A549 (cell line): ENCODE results near the gene RYR1.

Experiments used
- CTCF ChIP-seq: fragments of >200 bp; sonication (Bioruptor Twin); formaldehyde crosslinking; IDR thresholded peaks from 3 replicates; pipeline ENCODE4 v1.5.1; 2016
- MAZ ChIP-seq: fragments of 150-350 bp; IDR thresholded peaks from 2 replicates; pipeline ENCODE4 v1.6.1; 2014; ENCODE audit warnings: antibody characterized with exemption, low read depth, low read length, borderline replicate concordance
- PBX3 ChIP-seq: IDR thresholded peaks from 2 replicates; pipeline ENCODE4 v1.6.1; 2012
- POLR2A ChIP-seq: IDR thresholded peaks from 2 replicates; pipeline ENCODE4 v1.6.1; 2012; ENCODE audit warnings: mild to moderate bottlenecking, low read length
- RCOR1 ChIP-seq: fragments of 150-350 bp; IDR thresholded peaks from 2 replicates; pipeline ENCODE4 v1.6.1; 2014; ENCODE audit warnings: antibody characterized with exemption, low read length, low read depth
- REST ChIP-seq: fragments of 200-600 bp; sonication (generic); IDR thresholded peaks from 2 replicates; pipeline ENCODE4 v1.6.1; 2016; ENCODE audit warnings: antibody characterized with exemption, mild to moderate bottlenecking, moderate library complexity

GRCh38 chr19:38511074-38511708 is 77.7 kb downstream of the RYR1 start:
- TF ChIP-seq POLR2A: no peak
- no peak for TF ChIP-seq MAZ
- no peak for TF ChIP-seq CTCF
- TF ChIP-seq RCOR1: no peak
- TF ChIP-seq PBX3: no peak
- no peak for TF ChIP-seq REST
